PC-3 (cell line): ENCODE data around the gene CABCOCO1. TPM values are rescaled to one million over a fixed set of nuclear protein-coding genes. Genes with fewer than 3 reads are reported as not detected.
"Not testable (repeated sequence)": the region's sequence is repeated elsewhere in the genome, so short reads cannot be mapped to it uniquely, and the experiment has no call there.

Source experiments
- ATAC-seq: fragments of 200-7000 bp; cut with Tn5 transposase; 2 replicates; pipeline ENCODE4 v1.9.1; 2020; ENCODE audit warnings: mild to moderate bottlenecking, moderate library complexity
- BruUV-seq: library from RNA; stranded (reverse); fragments of 400-500 nt; replicated peaks from 2 replicates; lab custom pipeline; 2021; lab: Mats Ljungman, UMichigan
- CTCF ChIA-PET: fragments of 300-600 bp; sonication (Branson Sonifier 250); formaldehyde crosslinking; loops from one replicate; lab custom pipeline; 2022; ENCODE audit warnings: antibody characterized with exemption; lab: Charles Lee
- POLR2A ChIA-PET: fragments of 300-600 bp; sonication (Branson Sonifier 250); formaldehyde crosslinking; loops from one replicate; lab custom pipeline; 2022; ENCODE audit warnings: antibody characterized with exemption; ENCODE audit not compliant: unreplicated experiment; lab: Charles Lee
- DNase-seq: peaks from one replicate; pipeline ENCODE4 v3.0.0-alpha.2; 2015
- H2AFZ ChIP-seq: fragments of 300-600 bp; sonication (generic); 2 replicates; pipeline ENCODE4 v1.6.0; 2016; ENCODE audit warnings: antibody characterized with exemption, low read length
- H3F3A ChIP-seq: fragments of 300-600 bp; sonication (generic); one replicate; pipeline ENCODE4 v1.6.0; 2017; ENCODE audit warnings: antibody characterized with exemption, low read length, control low read depth, mild to moderate bottlenecking; ENCODE audit not compliant: unreplicated experiment
- H3K27ac ChIP-seq: fragments of 300-600 bp; sonication (generic); 2 replicates; pipeline ENCODE4 v1.5.1; 2016; ENCODE audit warnings: mild to moderate bottlenecking, low read length
- H3K27me3 ChIP-seq: fragments of 300-600 bp; sonication (generic); 2 replicates; pipeline ENCODE4 v1.6.1; 2016; ENCODE audit warnings: low read length, mixed read lengths
- H3K36me3 ChIP-seq: fragments of 300-600 bp; sonication (generic); 2 replicates; pipeline ENCODE4 v1.6.1; 2016; ENCODE audit warnings: low read depth, mixed run types, low read length, mixed read lengths
- H3K4me1 ChIP-seq: fragments of 300-600 bp; sonication (generic); 2 replicates; pipeline ENCODE4 v1.5.1; 2016; ENCODE audit warnings: low read length; ENCODE audit not compliant: insufficient read depth
- H3K4me2 ChIP-seq: fragments of 300-600 bp; sonication (generic); 2 replicates; pipeline ENCODE4 v1.6.0; 2016; ENCODE audit warnings: low read length
- H3K4me3 ChIP-seq: fragments of 300-600 bp; sonication (generic); 2 replicates; pipeline ENCODE4 v1.5.1; 2016; ENCODE audit warnings: mild to moderate bottlenecking, low read length, mixed read lengths
- H3K79me2 ChIP-seq: fragments of 300-600 bp; sonication (generic); 2 replicates; pipeline ENCODE4 v1.6.1; 2017; ENCODE audit warnings: low read length, mixed read lengths
- H3K9ac ChIP-seq: fragments of 300-600 bp; sonication (generic); 2 replicates; pipeline ENCODE4 v1.6.0; 2016; ENCODE audit warnings: mild to moderate bottlenecking, low read length
- H3K9me2 ChIP-seq: fragments of 300-600 bp; sonication (generic); replicated peaks from 2 replicates; pipeline ENCODE4 v1.6.1; 2016; ENCODE audit warnings: mixed run types, low read length, mixed read lengths
- H3K9me3 ChIP-seq: fragments of 300-600 bp; sonication (generic); 2 replicates; pipeline ENCODE4 v1.6.1; 2016; ENCODE audit warnings: low read length, mixed read lengths
- H4K20me1 ChIP-seq: fragments of 300-600 bp; sonication (generic); 2 replicates; pipeline ENCODE4 v1.6.1; 2016; ENCODE audit warnings: low read length, mixed read lengths
- CTCF ChIP-seq: fragments of 300-600 bp; sonication (generic); conservative IDR thresholded peaks from 2 replicates; pipeline ENCODE4 v1.5.1; 2017; ENCODE audit warnings: antibody characterized with exemption, low read depth, mild to moderate bottlenecking, low read length
- EZH2 ChIP-seq: fragments of 300-600 bp; sonication (generic); IDR thresholded peaks from one replicate; pipeline ENCODE4 v1.6.1; 2017; ENCODE audit warnings: antibody characterized with exemption, mild to moderate bottlenecking, low read length; ENCODE audit not compliant: unreplicated experiment
- EZH2phosphoT487 ChIP-seq: fragments of 300-600 bp; sonication (generic); IDR thresholded peaks from 2 replicates; pipeline ENCODE4 v1.6.1; 2018; ENCODE audit warnings: mild to moderate bottlenecking, antibody characterized with exemption, low read length, borderline replicate concordance
- intact Hi-C: fragments of 100-400 bp; cut with micrococcal nuclease; formaldehyde crosslinking; loops from 2 replicates; pipeline ENCODE4 v1.9.0; 2023
- total RNA-seq: library from RNA; depleted of rRNA; stranded (reverse); fragments of >200 nt; gene quantifications from 2 replicates; pipeline ENCODE4 v1.2.3, GENCODE V29; 2014

Gene CABCOCO1
- total RNA-seq, 1 experiment from 2014 or later = not detected

- Histone ChIP-seq H2AFZ (no peak overlapping the region), H3K4me2 (no peak overlapping the region), H3K4me1 (no peaks in the 10 kb centered on the region), H3K36me3 (no peaks in the 10 kb centered on the region), H3F3A (no peaks in the 10 kb centered on the region), H3K27me3 (no peaks in the 10 kb centered on the region), H3K9ac (no peak overlapping the region), H4K20me1 (no peaks in the 10 kb centered on the region), H3K9me3 (no peaks in the 10 kb centered on the region), H3K27ac (no peak overlapping the region), H3K79me2 (no peaks in the 10 kb centered on the region), H3K4me3 (no peak overlapping the region), H3K9me2 (no peaks in the 10 kb centered on the region)
- no peak for ATAC-seq
- DNase-seq = no peak
- no peak for TF ChIP-seq EZH2
- TF ChIP-seq CTCF = no peak
- no peak for TF ChIP-seq EZH2phosphoT487
- no TSS peak for BruUV-seq
- intact Hi-C loops = no loop called here
- ChIA-PET POLR2A (no interaction called here), CTCF (interaction anchor here (0.7 to 0.8 kb wide), 2 partner anchors 67 to 84 kb away, joined by 5 read pairs; no protein-coding TSS in a partner anchor)
Measured at GRCh38 chr10:61735882-61736281, 73.2 kb downstream of the CABCOCO1 start.

GRCh38 chr10:61737455-61737854 lies 74.7 kb downstream of the CABCOCO1 start:
- BruUV-seq, CTCF ChIA-PET, H4K20me1 ChIP-seq, DNase-seq, POLR2A ChIA-PET, H2AFZ ChIP-seq, H3K36me3 ChIP-seq, H3K9ac ChIP-seq, H3K9me2 ChIP-seq, H3K27me3 ChIP-seq, H3K79me2 ChIP-seq, H3K4me1 ChIP-seq, H3K4me3 ChIP-seq, H3K27ac ChIP-seq, ATAC-seq, H3K9me3 ChIP-seq, intact Hi-C loops, H3K4me2 ChIP-seq, H3F3A ChIP-seq: not testable (repeated sequence)

GRCh38 chr10:61742812-61743211 lies 80.1 kb downstream of the CABCOCO1 start:
- no peak overlapping the region for H3K4me2 ChIP-seq
- BruUV-seq = no TSS peak
- H3F3A ChIP-seq = no peaks in the 10 kb centered on the region
- no peak overlapping the region for H3K9ac ChIP-seq
- H3K27me3 ChIP-seq = no peaks in the 10 kb centered on the region
- H3K79me2 ChIP-seq = no peaks in the 10 kb centered on the region
- H3K36me3 ChIP-seq = no peaks in the 10 kb centered on the region
- no peak overlapping the region for H3K27ac ChIP-seq
- TF ChIP-seq EZH2 (no peak), EZH2phosphoT487 (no peak), CTCF (no peak)
- intact Hi-C loops = no loop called here
- H3K4me1 ChIP-seq = no peaks in the 10 kb centered on the region
- H4K20me1 ChIP-seq = no peaks in the 10 kb centered on the region
- no peaks in the 10 kb centered on the region for H3K9me2 ChIP-seq
- DNase-seq (no peak), ATAC-seq (no peak)
- ChIA-PET CTCF (no interaction called here), POLR2A (no interaction called here)
- H3K4me3 ChIP-seq = no peak overlapping the region
- H2AFZ ChIP-seq = no peak overlapping the region
- H3K9me3 ChIP-seq = no peaks in the 10 kb centered on the region
